K562 (cell line): Measurements from ENCODE around the gene DHX58. TPM values are rescaled to one million over a fixed set of nuclear protein-coding genes. Genes with fewer than 3 reads are reported as not detected.

Experiments
- ATAC-seq: fragments of 200-7000 bp; cut with Tn5 transposase; 3 replicates; pipeline ENCODE4 v1.9.1; 2020; ENCODE audit warnings: moderate library complexity
- BruUV-seq: library from RNA; stranded (reverse); fragments of 400-500 nt; replicated peaks from 2 replicates; lab custom pipeline; 2021; lab: Mats Ljungman, UMichigan
- CTCF ChIA-PET: fragments of 300-600 bp; formaldehyde crosslinking; extraction: SDS; loops from one replicate; lab custom pipeline; 2021; ENCODE audit warnings: low intra/inter-chr PET ratio; lab: Yijun Ruan, JAX
- POLR2A ChIA-PET: fragments of 300-600, 350-650 bp; sonication (Branson Sonifier 250); formaldehyde crosslinking; extraction: SDS; loops from one replicate; lab custom pipeline; 2021; ENCODE audit warnings: antibody characterized with exemption, inconsistent platforms; lab: Yijun Ruan, JAX
- DNase-seq, 4 experiments: peaks; one replicate each; pipeline versions ENCODE4 v3.0.0 to v3.0.0-alpha.2; 2011 to 2018; ENCODE audit warnings: low spot score in 3 of 4, mixed read lengths in 3 of 4; ENCODE audit errors: extremely low read depth in 1 of 4
- FAIRE-seq: peaks from 2 replicates; lab custom pipeline; 2011; peaks lifted over from hg19 to GRCh38; lab: Jason Lieb, UNC
- H2AFZ ChIP-seq: 2 replicates; pipeline ENCODE4 v1.6.0; 2011; ENCODE audit warnings: low read depth, low read length, control low read depth, inconsistent platforms
- H3K27ac ChIP-seq: fragments of 200-600 bp; 3 replicates; pipeline ENCODE4 v1.8.0; 2011; ENCODE audit warnings: low read depth, mild to moderate bottlenecking, control low read depth, inconsistent platforms, low read length, moderate library complexity, mixed read lengths; ENCODE audit errors: extremely low read depth
- H3K27me3 ChIP-seq, 2 experiments: fragments of 300-600 bp in 1 of 2; 2 replicates in 1 of 2; 3 replicates in 1 of 2; pipeline versions ENCODE4 v1.6.0 to v1.8.0; 2011; ENCODE audit warnings: inconsistent platforms in 2 of 2, low read length in 2 of 2, mild to moderate bottlenecking in 1 of 2, mixed read lengths in 1 of 2, moderate library complexity in 1 of 2; ENCODE audit not compliant: control insufficient read depth in 2 of 2, insufficient read depth in 2 of 2
- H3K36me3 ChIP-seq: fragments of 300-600 bp; 3 replicates; pipeline ENCODE4 v1.8.0; 2011; ENCODE audit warnings: mild to moderate bottlenecking, low read length, inconsistent platforms; ENCODE audit not compliant: control insufficient read depth, insufficient read depth
- H3K4me1 ChIP-seq, 2 experiments: fragments of 200-600 bp in 1 of 2; replicated peaks in 1 of 2; 2 replicates in 1 of 2; 3 replicates in 1 of 2; pipeline versions ENCODE4 v1.5.1 to v1.8.0; 2011; ENCODE audit warnings: inconsistent platforms in 2 of 2, low read length in 2 of 2, mild to moderate bottlenecking in 1 of 2, mixed read lengths in 1 of 2, moderate library complexity in 1 of 2; ENCODE audit not compliant: control insufficient read depth in 2 of 2, insufficient read depth in 2 of 2
- H3K4me2 ChIP-seq: 2 replicates; pipeline ENCODE4 v1.6.1; 2011; ENCODE audit warnings: low read length, control low read depth, inconsistent platforms, mixed read lengths; ENCODE audit not compliant: insufficient read depth
- H3K4me3 ChIP-seq: fragments of 200-600 bp; sonication (generic), shearing (Covaris generic); 2 replicates; pipeline ENCODE4 v1.5.1; 2016; ENCODE audit warnings: control low read depth, inconsistent platforms
- H3K79me2 ChIP-seq: fragments of 200-600 bp; 3 replicates; pipeline ENCODE4 v1.8.0; 2011; ENCODE audit warnings: low read length, inconsistent platforms; ENCODE audit not compliant: control insufficient read depth, insufficient read depth
- H3K9ac ChIP-seq, 2 experiments: 2 replicates each; pipeline versions ENCODE4 v1.6.0 to v1.6.1; 2011; ENCODE audit warnings: low read depth in 2 of 2, low read length in 2 of 2, control low read depth in 1 of 2, inconsistent platforms in 1 of 2, mild to moderate bottlenecking in 1 of 2, mixed read lengths in 1 of 2; ENCODE audit not compliant: insufficient read depth in 1 of 2
- H3K9me1 ChIP-seq: one replicate; pipeline ENCODE4 v1.6.0; 2011; ENCODE audit warnings: inconsistent platforms, mild to moderate bottlenecking, low read length, moderate library complexity; ENCODE audit not compliant: control insufficient read depth, insufficient read depth
- H3K9me3 ChIP-seq: replicated peaks from 2 replicates; pipeline ENCODE4 v1.5.1; 2011; ENCODE audit warnings: low read depth, low read length, inconsistent platforms; ENCODE audit not compliant: control insufficient read depth, insufficient read depth
- H4K20me1 ChIP-seq: replicated peaks from 2 replicates; pipeline ENCODE4 v1.6.1; 2011; ENCODE audit warnings: low read length, inconsistent platforms, mixed read lengths; ENCODE audit not compliant: control insufficient read depth, insufficient read depth
- BACH1 ChIP-seq: fragments of 200-800 bp; sonication (Bioruptor generic); IDR thresholded peaks from 2 replicates; pipeline ENCODE4 v1.6.1; 2016; ENCODE audit warnings: missing genetic modification characterization, missing compliant biosample characterization
- FOS ChIP-seq: IDR thresholded peaks from 3 replicates; pipeline ENCODE4 v1.6.1; 2011; ENCODE audit not compliant: insufficient read length; ENCODE audit errors: extremely low read depth
- LARP7 ChIP-seq: fragments of 450-650 bp; IDR thresholded peaks from 2 replicates; pipeline ENCODE4 v1.6.1; 2016
- NFIC ChIP-seq: fragments of 450-650 bp; IDR thresholded peaks from 2 replicates; pipeline ENCODE4 v1.6.1; 2017; ENCODE audit warnings: mild to moderate bottlenecking, inconsistent platforms
- ZNF780A ChIP-seq: fragments of 250-450 bp; sonication (Bioruptor Pico); IDR thresholded peaks from 2 replicates; pipeline ENCODE4 v1.5.0; 2021; ENCODE audit warnings: mild to moderate bottlenecking
- WGBS: fragments of 100-300 bp; shearing (Covaris generic); methylation state at CpG from one replicate; pipeline ENCODE4 v1.1.6; 2016; ENCODE audit warnings: low coverage, mixed read lengths; ENCODE audit not compliant: insufficient coverage; ENCODE audit errors: missing lambda C conversion rate; 5-methylcytosine and 5-hydroxymethylcytosine counted together
- in situ Hi-C: fragments of 300-500 bp; cut with MboI; formaldehyde crosslinking; loops from 4 replicates; pipeline ENCODE4 v1.15.0; 2018; ENCODE audit warnings: inconsistent platforms, mixed read lengths
- intact Hi-C: fragments of 100-400 bp; cut with micrococcal nuclease; formaldehyde crosslinking; loops from 2 replicates; pipeline ENCODE4 v1.14.2; 2022
- polyA plus RNA-seq, 8 experiments: library from polyadenylated mRNA; depleted of rRNA in 4 of 8; stranded (reverse) in 5 of 8; unstranded in 3 of 8; fragments of >200 nt; fragmentation: Nextera tagmentation in 2 of 8; fragmentation: Illumina TruSeq in 1 of 8; extraction: Ambion mirVana in 2 of 8; extraction: Trizol in 1 of 8; gene quantifications; 2 replicates each; pipeline versions ENCODE4 v1.2.1 to v1.2.3, GENCODE V29; 2011 to 2014; ENCODE audit warnings: inconsistent platforms in 1 of 8, missing spikeins in 1 of 8
- total RNA-seq, 7 experiments: library from RNA; depleted of rRNA in 6 of 7; stranded (reverse); fragments of >200 nt in 6 of 7; fragmentation: Illumina TruSeq in 2 of 7; extraction: Trizol in 2 of 7; gene quantifications; 2 replicates each; pipeline versions ENCODE4 v1.2.1 to v1.2.3, GENCODE V29; 2011 to 2021; ENCODE audit warnings: low replicate concordance in 1 of 7
- TF ChIP-seq, protein P1 (sequence below): sonication (generic); formaldehyde crosslinking; IDR thresholded peaks from 2 replicates; pipeline ENCODE4 v1.8.0; 2023; ENCODE audit warnings: missing genetic modification reagents, mild to moderate bottlenecking, borderline replicate concordance
- TF ChIP-seq, protein P2 (sequence below): fragments of 450-650 bp; IDR thresholded peaks from 2 replicates; pipeline ENCODE4 v1.6.1; 2016; ENCODE audit warnings: mild to moderate bottlenecking

DHX58 gene
- total and polyA plus RNA-seq, 9 of the 15 experiments (the other 6 are each of a cell fraction or from before 2014, with no cell fraction given) = 0.15 to 3.0 (median 1.4) TPM

DNA sequence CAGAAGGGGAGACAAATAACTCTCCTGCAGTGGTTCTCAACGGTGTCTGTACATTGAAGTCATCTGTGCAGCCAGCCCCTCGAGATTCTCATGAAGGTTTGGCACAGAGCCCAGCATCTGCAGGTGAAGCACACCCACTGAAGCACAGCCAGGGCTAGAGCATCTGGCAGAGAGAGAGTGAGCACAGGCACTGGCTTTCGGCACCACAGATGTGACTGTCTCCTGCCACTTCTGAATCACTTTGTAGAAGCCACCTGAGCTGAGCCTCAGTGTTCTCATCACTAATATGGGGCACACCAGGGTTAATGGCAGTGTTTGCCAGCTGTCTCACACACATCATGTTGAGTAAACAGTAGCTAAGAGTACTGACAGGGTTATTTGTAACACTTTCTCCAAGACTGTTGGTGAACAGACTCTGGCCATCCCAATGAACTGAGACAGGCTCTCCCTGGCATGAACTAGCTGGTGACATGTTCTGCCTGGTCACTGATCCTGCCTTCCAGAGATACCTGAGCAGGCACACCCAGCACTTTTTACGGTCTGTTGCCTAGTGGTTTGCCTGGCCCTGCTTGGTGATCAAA lies 21.0 kb upstream of the DHX58 start:
- Histone ChIP-seq H3K36me3 (peaks cover 91% of the 10 kb centered on the region), H3K27ac (no peak overlapping the region; the same call in 2 of the 3 replicates), H4K20me1 (peaks cover 3% of the 10 kb centered on the region; the same call in 1 of the 2 replicates), H3K27me3 (no peaks in the 10 kb centered on the region), H2AFZ (no peak overlapping the region), H3K4me3 (no peak overlapping the region), H3K79me2 (peaks cover 70% of the 10 kb centered on the region), H3K4me1 (peaks cover 8 to 9% of the 10 kb centered on the region in 2 experiments; a peak in 3 of 5 replicates), H3K9ac (peak overlapping the region in 1 of 2 experiments; percentile 38; a peak in 1 of 4 replicates), H3K9me3 (no peaks in the 10 kb centered on the region), H3K4me2 (no peak overlapping the region), H3K9me1 (peaks cover 9% of the 10 kb centered on the region)
- no TSS peak for BruUV-seq
- ChIA-PET POLR2A (interaction anchor here (0.8 to 1.0 kb wide), 2 partner anchors 9 to 12 kb away, joined by 3 to 6 read pairs; partner anchors contain the start of gene KAT2A), CTCF (no interaction called here)
- intact Hi-C loops = no loop called here
- 55% methylated on average over 4 of the region's 4 CpGs for WGBS
- ATAC-seq (no peak), DNase-seq (no peak), FAIRE-seq (no peak)
- TF ChIP-seq, protein P1, sequence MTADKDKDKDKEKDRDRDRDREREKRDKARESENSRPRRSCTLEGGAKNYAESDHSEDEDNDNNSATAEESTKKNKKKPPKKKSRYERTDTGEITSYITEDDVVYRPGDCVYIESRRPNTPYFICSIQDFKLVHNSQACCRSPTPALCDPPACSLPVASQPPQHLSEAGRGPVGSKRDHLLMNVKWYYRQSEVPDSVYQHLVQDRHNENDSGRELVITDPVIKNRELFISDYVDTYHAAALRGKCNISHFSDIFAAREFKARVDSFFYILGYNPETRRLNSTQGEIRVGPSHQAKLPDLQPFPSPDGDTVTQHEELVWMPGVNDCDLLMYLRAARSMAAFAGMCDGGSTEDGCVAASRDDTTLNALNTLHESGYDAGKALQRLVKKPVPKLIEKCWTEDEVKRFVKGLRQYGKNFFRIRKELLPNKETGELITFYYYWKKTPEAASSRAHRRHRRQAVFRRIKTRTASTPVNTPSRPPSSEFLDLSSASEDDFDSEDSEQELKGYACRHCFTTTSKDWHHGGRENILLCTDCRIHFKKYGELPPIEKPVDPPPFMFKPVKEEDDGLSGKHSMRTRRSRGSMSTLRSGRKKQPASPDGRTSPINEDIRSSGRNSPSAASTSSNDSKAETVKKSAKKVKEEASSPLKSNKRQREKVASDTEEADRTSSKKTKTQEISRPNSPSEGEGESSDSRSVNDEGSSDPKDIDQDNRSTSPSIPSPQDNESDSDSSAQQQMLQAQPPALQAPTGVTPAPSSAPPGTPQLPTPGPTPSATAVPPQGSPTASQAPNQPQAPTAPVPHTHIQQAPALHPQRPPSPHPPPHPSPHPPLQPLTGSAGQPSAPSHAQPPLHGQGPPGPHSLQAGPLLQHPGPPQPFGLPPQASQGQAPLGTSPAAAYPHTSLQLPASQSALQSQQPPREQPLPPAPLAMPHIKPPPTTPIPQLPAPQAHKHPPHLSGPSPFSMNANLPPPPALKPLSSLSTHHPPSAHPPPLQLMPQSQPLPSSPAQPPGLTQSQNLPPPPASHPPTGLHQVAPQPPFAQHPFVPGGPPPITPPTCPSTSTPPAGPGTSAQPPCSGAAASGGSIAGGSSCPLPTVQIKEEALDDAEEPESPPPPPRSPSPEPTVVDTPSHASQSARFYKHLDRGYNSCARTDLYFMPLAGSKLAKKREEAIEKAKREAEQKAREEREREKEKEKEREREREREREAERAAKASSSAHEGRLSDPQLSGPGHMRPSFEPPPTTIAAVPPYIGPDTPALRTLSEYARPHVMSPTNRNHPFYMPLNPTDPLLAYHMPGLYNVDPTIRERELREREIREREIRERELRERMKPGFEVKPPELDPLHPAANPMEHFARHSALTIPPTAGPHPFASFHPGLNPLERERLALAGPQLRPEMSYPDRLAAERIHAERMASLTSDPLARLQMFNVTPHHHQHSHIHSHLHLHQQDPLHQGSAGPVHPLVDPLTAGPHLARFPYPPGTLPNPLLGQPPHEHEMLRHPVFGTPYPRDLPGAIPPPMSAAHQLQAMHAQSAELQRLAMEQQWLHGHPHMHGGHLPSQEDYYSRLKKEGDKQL (CRISPR knock-in tag) = no peak
- peak; percentile 44 for TF ChIP-seq NFIC
- TF ChIP-seq LARP7 = no peak
- TF ChIP-seq, protein P2, sequence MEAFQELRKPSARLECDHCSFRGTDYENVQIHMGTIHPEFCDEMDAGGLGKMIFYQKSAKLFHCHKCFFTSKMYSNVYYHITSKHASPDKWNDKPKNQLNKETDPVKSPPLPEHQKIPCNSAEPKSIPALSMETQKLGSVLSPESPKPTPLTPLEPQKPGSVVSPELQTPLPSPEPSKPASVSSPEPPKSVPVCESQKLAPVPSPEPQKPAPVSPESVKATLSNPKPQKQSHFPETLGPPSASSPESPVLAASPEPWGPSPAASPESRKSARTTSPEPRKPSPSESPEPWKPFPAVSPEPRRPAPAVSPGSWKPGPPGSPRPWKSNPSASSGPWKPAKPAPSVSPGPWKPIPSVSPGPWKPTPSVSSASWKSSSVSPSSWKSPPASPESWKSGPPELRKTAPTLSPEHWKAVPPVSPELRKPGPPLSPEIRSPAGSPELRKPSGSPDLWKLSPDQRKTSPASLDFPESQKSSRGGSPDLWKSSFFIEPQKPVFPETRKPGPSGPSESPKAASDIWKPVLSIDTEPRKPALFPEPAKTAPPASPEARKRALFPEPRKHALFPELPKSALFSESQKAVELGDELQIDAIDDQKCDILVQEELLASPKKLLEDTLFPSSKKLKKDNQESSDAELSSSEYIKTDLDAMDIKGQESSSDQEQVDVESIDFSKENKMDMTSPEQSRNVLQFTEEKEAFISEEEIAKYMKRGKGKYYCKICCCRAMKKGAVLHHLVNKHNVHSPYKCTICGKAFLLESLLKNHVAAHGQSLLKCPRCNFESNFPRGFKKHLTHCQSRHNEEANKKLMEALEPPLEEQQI = no peak
- no peak for TF ChIP-seq ZNF780A (CRISPR knock-in tag)
- no peak for TF ChIP-seq FOS
- no peak for TF ChIP-seq BACH1
- in situ Hi-C loops = no loop called here
